GM18502 (cell line): ENCODE measurements around the gene CDKAL1.
"Not testable (repeated sequence)": the region's sequence is repeated elsewhere in the genome, so short reads cannot be mapped to it uniquely, and the experiment has no call there.

Experiments used
- ATAC-seq: cut with Tn5 transposase; IDR thresholded peaks from one replicate; pipeline ENCODE4 v1.9.1; 2021; ENCODE audit warnings: mild to moderate bottlenecking; ENCODE audit not compliant: unreplicated experiment, poor library complexity

Gene CDKAL1

DNA sequence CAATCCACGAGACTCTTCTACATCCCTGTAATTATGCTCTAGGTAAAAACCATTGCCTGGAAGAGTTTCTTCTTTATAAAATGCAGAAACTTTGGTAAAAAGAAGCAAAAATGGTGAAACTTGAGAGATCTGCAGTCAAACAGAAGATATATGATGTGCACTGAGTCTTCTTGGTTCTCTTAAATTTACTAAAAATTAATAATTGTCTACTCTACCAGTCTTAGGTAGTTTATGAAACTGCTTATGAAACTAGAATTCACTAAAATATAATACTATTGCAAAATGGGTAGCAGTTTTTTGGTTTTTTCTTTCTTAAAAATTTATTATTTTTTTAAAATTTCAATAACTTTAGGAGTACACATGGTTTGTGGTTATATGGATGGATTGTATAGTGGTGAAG, 540.2 kb downstream of the CDKAL1 start:
- ATAC-seq, result no peak

DNA sequence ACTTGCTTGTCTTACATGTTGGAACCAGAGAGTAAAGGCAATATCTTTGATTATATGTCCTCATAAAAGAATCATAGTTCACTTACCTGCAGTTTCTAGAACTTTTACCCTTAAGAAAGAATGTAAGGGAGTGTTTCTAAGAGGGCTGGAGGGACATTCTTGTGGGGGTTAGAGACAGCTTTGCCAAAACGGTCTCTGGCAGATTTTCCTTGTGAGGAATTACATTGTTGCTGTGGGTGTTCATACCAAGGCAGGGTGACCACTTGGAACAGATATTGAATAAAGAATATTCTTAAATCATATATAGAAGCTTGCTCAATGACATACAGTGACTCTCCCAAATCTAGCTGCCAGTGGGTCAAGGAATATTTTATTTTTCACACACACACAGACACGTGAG, 541.7 kb downstream of the CDKAL1 start:
- no peak for ATAC-seq

DNA sequence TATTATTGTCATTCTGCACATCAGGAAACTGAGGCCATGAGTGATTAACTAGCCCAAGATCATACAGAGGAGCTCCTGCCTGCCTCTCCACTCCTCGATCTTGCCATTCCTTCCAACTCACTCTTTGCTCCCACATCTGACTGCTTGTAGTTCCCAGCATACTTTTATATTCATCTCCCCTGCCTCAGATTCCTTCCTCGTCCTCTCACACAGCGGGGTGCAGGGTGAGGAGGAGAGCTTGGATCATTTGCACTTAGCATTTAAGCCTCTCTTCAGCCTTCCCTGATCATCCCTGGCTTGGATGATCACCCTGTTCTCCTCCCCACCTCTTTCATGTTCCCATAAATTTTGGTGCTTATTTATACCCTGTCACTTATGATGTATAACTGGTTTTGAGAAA, 544.2 kb downstream of the CDKAL1 start:
- ATAC-seq, result no peak

DNA sequence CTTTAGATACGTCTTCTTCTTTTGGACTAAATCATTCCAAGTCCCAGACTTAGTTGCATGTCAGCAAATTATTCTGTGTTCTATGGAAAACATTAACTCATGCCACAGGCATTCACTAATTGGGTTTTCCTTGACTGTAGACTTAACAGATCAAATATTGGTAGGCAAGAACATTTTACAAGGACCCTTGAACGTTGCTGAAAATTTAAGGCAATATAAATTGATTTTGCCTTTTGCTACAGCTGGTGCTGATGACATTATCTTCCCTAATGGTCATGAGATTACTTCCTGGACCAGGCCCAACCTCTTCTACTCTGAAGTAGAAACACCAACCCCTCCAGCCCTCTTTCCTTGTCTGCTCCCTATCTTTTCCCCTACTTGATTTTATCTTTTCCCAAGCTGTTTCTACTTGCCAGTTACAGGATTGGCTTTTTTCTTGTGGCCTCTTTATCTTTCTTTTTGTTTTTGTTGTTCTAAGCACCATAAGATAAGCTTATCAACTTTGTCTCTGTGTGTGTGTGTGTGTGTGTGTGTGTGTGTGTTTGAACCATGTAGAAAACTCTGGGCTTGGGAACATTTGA, 545.3 kb downstream of the CDKAL1 start:
- ATAC-seq, result no peak

DNA sequence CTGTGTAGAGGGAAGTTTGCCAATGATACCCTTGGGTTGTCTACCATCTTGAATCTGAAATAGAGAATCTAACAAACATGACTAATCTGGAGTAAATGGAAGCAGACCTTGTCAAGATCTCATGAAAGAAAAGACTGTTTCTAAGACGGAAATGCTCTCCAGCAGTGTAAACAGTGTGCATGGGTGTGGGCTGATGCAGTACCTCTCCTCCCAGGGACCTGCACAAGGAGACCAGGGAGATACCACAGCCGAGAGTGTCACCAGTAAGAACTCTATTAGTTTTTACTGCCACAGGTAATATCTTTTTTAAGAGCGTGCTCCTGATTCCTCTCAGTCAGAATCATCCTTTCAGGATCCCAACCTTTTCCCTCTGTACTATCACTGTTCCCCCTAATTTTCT, 546.0 kb downstream of the CDKAL1 start:
- no peak for ATAC-seq

DNA sequence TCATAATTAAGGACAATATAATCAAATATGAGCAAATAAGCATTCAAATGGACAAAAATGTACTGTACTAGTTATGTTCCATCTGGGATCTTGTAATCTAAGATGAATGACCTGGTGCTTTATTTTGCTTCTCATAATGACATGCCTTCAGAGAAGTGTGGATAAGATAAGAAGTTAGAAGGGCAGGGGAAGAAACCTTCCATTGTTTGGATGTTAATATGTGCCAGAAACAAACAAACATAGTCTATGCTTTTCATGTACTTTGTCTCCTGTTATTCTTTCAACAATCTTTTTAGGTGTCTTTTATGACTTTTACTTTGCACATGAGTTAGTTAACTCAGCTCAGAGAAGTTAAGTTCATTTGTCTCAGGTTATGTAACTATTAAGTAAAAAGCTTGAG, 547.8 kb downstream of the CDKAL1 start:
- no peak for ATAC-seq

DNA sequence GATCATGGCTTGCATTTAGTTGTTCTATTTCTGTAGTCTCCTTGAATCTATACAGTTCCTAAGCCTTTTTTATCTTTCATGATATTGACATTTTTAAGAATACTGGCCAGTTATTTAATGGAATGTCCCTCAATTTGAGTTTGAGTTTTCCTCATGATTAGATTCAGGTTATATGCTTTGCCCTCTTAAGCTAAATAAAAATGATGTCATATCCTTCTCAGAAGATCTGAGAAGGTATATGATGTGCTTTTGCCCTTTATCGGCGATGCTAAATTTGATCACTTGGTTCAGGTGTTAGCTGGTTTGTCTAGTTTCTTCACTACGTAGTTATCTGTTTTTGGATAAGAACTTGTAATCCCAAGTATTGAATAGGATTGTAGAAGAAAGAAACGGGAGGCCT, 549.5 kb downstream of the CDKAL1 start:
- ATAC-seq, result no peak

DNA sequence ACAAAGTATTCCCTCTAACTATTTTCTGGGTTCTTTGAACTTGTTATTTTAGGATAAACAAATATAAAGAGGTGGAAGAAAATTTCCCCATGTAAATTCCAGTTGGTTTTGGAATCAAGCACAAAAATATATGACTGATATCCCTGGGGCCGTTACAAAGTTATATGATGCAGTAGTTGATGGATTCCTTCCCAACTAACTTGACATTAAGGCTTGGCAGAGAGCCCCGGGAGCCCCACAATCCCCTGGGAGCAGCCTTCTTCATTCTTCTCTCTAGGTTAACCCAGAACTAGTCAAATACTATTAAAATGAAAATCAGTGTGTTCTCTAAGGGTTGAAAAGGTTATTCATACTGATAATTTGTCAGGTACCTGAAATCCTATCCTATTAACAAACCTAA, 550.4 kb downstream of the CDKAL1 start:
- no peak for ATAC-seq

DNA sequence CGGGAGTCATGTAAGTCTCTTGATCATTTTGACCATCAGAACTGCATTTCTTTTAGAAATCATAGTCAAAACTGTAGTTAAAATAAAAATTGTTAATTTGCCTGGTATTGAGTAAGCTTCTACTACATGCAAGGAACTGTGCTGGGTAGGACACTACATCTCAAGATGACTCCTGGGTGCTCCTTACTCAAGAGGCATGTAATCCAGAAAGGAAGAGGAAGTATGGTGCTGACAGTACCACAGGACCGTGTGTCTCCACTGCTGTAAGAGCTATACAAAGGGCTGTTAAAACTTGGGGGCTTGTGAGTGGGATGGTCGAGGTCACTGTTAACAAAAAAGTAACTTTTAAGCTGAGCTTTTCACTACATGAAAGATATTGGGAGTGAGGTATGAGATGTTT, 551.0 kb downstream of the CDKAL1 start:
- ATAC-seq, result no peak

DNA sequence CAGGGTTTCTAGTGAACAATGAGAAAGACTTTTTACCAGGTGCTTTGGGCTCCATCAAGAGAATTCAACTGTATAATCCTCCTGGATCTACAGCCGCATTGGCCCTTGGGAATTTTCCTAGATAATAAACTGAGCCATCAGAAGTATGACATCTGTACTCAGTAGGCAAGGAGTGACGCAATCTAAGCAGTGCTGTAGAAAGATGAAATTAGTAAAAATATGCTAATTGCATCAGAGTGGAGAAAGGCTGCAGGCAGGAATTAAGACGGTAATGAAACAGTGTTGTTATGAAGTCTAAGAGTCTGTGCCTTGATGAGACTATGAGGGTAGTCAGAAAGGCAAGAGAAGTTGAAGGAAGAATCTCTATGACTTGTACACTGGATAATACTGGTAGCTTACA, 551.4 kb downstream of the CDKAL1 start:
- ATAC-seq, result no peak

DNA sequence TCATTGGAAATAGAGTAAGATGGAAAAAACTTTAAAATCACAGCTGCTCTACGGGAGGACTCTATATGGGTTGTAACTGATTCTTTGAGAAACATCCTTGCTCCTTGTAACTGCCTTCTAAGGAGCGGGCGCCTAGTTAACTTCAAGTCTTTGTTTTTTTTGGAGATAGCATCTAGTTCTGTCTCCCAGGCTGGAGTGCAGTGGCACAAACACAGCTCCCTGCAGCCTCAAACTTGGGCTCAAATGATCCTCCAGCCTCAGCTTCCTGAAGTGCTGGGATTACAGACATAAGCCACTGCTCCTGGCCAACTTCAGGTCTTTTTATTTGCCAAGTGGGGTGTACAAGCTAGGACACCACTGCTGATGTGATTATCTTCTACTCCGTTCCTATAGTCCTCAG, 552.9 kb downstream of the CDKAL1 start:
- no peak for ATAC-seq

DNA sequence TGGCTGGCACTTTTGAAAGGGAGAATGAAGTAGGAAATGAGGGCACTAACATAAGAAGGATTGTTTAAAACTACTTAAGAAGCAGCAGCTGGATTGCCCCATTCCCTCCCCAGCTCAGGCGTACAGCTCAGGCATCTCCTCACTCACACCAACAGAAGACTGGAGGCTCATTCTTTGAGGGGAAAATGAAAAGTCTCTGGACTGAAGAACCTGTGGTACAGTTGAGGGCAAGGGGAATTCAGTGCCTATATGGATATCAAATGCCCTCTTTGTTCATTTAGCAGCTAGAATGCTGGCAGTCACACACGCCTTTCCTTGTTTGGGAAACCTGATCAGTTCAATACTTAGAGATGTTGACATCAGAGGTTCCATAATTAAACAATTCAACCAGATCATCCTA, 557.2 kb downstream of the CDKAL1 start:
- no peak for ATAC-seq

DNA sequence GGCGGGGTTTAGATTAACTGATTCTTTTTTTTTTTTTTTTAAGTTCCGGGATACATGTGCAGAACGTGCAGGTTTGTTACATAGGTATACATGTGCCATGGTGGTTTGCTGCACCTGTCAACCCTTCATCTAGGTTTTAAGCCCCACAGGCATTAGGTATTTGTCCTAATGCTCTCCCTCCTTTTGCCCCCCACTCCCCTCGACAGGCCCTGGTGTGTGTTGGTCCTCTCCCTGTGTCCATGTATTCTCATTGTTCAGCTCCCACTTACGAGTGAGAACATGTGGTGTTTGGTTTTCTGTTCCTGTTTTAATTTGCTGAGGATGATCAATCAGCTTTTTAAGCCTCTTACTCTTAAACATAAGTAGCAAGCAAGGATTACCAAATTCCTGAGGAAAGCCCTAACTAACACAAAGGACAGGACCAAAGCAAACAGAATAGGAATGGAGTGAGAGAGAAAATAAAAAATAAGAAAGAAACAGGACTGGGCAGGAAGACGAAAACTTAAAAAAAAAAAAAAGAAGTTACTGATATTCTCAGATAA, 558.0 kb downstream of the CDKAL1 start:
- not testable (repeated sequence) for ATAC-seq

DNA sequence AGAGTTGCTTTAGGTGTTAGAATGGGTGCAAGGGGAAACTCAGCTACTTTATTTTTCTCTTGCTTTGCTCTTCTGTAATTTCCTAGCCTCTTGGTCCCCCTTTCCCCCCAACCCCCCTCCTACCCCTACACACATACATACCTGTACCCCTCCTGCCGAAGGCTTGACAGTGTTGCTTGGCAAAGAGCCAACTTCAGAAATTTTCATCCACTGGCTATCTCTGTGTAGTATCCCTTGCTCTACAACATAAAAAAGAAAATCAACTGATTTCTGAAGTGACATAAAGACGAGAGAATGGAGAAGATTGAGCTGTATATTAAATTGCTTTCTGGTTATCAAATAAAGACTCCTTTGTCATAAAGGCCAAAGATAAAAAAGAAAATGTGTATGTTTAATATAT, 561.2 kb downstream of the CDKAL1 start:
- ATAC-seq, result no peak

DNA sequence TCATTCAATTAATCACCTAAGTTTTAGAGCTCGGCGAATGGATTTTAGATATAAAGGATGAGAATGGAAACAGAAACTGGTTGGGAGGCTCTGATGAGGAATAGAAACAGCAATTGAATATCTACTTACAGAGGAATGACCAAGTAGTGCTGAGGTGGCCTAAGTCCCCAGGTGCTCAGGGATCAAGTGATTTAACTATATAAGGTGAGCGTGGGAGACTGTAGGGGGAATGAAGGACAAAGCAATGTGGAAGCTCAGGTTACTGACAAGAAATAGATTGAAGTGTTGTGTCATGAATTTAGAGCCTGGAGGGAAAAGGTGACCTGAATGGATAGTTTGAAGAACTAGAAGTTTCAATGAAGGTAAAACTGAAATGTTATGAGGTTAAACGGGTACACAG, 563.9 kb downstream of the CDKAL1 start:
- no peak for ATAC-seq

DNA sequence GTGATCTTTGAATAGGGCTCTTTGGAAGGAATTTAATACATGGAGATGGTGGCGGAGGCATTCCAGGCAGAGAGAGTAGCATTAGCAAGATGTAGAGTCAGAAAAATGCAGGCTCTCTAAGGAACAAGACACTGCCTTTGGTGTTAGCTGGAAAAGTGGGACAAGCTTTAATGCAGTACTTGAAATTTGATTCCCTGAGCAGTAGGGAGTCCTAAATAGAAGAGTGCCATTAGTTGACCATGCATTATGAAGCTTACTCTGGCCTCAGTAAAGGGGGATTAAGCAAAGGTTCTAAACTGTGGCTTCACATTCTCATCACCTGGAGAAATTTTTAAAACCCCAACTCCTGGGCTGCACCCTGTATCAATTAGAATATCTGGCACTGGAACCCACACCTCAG, 564.5 kb downstream of the CDKAL1 start:
- ATAC-seq, result no peak

DNA sequence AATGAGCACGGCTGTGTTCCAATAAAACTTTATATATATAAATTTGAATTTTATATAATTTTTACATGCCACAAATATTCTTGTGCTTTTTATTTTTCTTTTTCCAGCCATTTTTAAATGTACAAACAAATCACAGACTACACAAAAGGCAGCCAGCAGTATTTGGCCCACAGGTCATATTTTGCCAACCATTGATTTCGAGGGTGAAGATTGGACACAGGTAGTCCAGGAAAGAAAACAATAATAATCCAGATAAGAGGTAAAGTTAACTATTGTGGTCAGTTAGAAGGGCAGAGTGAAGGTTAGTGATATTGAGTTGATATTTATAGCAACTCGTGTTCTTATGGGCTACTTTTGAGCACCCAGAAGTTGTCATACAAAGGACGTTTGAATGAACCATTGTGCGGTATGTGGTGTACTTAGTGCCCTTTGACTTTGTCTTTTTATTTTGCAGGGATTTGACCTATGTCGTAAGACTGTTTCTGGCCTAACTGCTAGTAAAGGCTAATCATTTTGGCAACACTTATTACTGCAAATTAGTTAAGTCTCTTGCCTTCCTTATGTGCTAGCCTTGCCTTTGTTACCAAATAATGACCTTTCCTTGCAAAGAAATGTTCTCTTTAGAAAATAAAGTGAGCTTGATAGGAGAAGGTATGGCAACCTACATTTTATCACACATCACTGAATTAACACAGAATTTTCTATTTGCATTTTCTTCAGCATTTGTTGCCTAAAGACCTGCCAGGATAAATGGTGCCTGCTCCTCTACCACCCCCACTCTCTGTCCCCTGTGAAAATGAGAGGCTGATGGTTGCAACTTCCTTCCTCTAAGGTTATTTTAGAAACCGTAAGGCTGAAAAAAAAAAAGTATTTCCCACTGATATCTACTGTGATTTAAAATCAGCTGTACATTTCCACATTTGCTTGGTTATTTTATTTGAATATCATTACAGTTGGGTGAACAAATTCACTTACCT, 565.4 kb downstream of the CDKAL1 start:
- no peak for ATAC-seq

DNA sequence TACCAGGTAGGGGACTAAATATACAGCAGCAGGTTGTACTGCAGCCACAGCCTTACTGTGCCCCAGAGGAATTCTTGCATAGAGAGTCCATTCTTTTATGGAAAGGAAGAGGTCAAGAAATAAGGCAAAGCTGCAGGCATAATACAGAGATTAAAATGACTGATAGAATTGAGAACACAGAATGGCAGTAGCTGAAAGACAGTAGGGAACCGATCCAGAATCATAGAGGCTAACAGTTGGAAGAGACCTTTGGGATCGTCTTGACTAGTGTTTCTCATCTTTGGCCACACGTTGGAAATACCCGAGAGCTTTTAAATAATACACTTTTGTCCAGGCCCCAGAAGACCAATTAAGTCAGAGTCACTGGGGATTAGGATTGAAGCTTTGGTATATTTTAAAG, 566.7 kb downstream of the CDKAL1 start:
- no peak for ATAC-seq

DNA sequence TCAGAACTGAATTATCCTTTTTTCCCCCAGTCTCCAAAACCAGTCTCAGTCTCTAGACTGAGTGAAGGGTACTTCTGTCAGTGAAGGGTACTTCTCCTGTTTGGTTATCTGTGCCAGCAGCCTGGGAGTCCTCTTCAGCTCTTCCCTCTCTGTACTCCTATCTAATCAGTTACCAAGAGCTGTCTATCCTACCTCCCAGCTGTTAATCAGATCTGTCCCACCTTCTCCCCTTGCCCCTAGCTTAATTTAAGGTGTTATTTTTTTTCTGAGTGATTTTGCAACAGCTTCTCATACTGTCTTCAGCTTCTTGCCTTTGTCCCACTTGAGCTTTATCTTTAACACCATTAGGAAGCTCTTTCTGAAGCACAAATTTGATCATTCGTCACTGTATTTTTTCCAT, 567.4 kb downstream of the CDKAL1 start:
- ATAC-seq, result no peak

DNA sequence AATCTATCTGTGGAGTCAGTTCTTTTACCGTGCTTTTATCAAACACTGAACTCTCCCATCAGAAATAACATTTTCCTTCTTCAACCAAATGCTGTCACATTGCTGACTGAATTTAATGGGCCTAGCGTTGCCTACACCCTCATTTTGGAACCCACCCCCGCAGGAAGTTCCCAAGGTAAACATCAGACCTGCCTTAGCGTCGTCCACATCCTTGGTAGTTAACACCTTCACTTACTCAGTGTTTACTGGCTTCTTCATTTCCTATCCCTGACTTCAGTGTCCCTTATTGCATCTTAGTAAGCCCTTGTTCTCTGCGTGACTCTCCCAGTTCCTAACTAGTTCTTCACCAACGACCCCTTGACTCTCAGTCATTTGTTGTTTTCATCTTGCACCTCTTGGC, 567.9 kb downstream of the CDKAL1 start:
- ATAC-seq, result no peak

DNA sequence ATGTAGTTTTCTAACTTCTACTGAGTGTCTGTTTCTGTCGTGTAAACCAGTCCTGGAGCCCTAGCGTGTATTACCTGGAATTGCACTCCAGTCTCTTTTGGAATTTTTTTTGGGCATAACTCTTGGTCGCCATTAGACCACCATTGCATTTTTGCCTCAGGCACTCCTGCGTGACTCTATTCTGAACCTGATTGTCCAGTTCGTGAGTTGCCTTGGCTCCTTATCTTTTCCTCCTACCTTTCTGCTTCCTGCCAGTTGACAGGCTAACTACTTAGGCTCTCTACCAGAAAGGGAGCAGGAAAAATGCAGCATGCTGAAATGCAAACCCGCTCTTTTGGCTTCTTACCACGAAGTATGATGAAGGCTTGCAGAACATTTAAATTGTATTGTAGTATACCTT, 568.4 kb downstream of the CDKAL1 start:
- ATAC-seq, result no peak
